ENCODE results near the gene HEYL. TPM values are rescaled to one million over a fixed set of nuclear protein-coding genes. Genes with fewer than 3 reads are reported as not detected.
"Not testable (repeated sequence)": the region's sequence is repeated elsewhere in the genome, so short reads cannot be mapped to it uniquely, and the experiment has no call there.

Gene HEYL
- total RNA-seq, 3 donors from 2014 or later (not counting 1 experiment from before 2014, with no cell fraction given): not detected

GRCh38 chr1:39609618-39610331, 29.7 kb downstream of the HEYL start:
- peak; percentile 80 to 90 (median 83) for ATAC-seq
- H3K4me3 ChIP-seq (ENCODE audit: low read length): no peak overlapping the region
- H3K36me3 ChIP-seq (ENCODE audit: control insufficient read depth, insufficient read depth, low read length): no peaks in the 10 kb centered on the region
- Mint-ChIP-seq H3K4me3 (peak overlapping the region; percentile 35), H3K9me3 (no peaks in the 10 kb centered on the region), H3K4me1 (peaks cover 10% of the 10 kb centered on the region in 2 donors), H3K27me3 (ENCODE audit: low read depth in 2 of 2) (peaks cover 5 to 6% of the 10 kb centered on the region in 2 donors), H3K27ac (no peak overlapping the region), H3K36me3 (no peaks in the 10 kb centered on the region)
- DNase-seq: peak; percentile 65 to 87
- intact Hi-C loops (cut with micrococcal nuclease): no loop called here
- 39% methylated on average over 42 of the region's 42 CpGs for WGBS (ENCODE audit: insufficient coverage)
- H3K27ac ChIP-seq (ENCODE audit: low read length): no peak overlapping the region
- peaks cover 2% of the 10 kb centered on the region for H3K27me3 ChIP-seq (ENCODE audit: control insufficient read depth, insufficient read depth, low read length)
- peaks cover 7% of the 10 kb centered on the region for H3K4me1 ChIP-seq (ENCODE audit: control insufficient read depth, insufficient read depth, low read length)
- no peaks in the 10 kb centered on the region for H3K9me3 ChIP-seq (ENCODE audit: control insufficient read depth, insufficient read depth, low read length)
- TF ChIP-seq, protein P1, sequence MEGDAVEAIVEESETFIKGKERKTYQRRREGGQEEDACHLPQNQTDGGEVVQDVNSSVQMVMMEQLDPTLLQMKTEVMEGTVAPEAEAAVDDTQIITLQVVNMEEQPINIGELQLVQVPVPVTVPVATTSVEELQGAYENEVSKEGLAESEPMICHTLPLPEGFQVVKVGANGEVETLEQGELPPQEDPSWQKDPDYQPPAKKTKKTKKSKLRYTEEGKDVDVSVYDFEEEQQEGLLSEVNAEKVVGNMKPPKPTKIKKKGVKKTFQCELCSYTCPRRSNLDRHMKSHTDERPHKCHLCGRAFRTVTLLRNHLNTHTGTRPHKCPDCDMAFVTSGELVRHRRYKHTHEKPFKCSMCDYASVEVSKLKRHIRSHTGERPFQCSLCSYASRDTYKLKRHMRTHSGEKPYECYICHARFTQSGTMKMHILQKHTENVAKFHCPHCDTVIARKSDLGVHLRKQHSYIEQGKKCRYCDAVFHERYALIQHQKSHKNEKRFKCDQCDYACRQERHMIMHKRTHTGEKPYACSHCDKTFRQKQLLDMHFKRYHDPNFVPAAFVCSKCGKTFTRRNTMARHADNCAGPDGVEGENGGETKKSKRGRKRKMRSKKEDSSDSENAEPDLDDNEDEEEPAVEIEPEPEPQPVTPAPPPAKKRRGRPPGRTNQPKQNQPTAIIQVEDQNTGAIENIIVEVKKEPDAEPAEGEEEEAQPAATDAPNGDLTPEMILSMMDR (IDR thresholded peaks at IDR 0.05): peak; percentile 80

DNA sequence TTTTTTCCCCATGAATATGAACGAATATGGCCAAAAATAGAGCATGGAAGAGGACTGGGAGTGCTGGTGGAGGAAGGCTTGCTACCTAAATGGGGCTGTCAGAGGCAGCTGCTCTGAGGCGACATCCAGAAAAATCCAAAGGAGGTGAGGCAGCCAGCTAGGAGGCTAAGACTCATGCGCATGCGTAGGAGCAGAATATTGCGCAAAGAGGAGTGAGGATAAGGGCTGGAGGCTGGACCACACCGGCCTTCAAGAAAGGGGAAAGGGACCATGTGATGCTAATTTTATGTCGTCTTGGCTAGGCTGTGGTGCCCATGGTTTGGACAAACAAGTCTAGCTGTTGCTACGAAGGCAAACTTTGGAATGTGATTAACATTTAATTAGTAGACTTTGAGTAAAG, 30.5 kb downstream of the HEYL start:
- peaks cover 7% of the 10 kb centered on the region for H3K4me1 ChIP-seq (ENCODE audit: control insufficient read depth, insufficient read depth, low read length)
- TF ChIP-seq, protein P1 (IDR thresholded peaks at IDR 0.05): no peak
- Mint-ChIP-seq H3K27me3 (ENCODE audit: low read depth in 2 of 2) (peaks cover 5 to 6% of the 10 kb centered on the region in 2 donors), H3K9me3 (no peaks in the 10 kb centered on the region), H3K4me1 (peaks cover 10% of the 10 kb centered on the region in 2 donors), H3K4me3 (no peak overlapping the region), H3K27ac (no peak overlapping the region), H3K36me3 (no peaks in the 10 kb centered on the region)
- no peaks in the 10 kb centered on the region for H3K9me3 ChIP-seq (ENCODE audit: control insufficient read depth, insufficient read depth, low read length)
- no peak for DNase-seq
- WGBS (ENCODE audit: insufficient coverage): 88% methylated on average over 8 of the region's 8 CpGs
- intact Hi-C loops (cut with micrococcal nuclease): no loop called here
- H3K27ac ChIP-seq (ENCODE audit: low read length): no peak overlapping the region
- no peak for ATAC-seq
- H3K27me3 ChIP-seq (ENCODE audit: control insufficient read depth, insufficient read depth, low read length): peaks cover 4% of the 10 kb centered on the region
- no peak overlapping the region for H3K4me3 ChIP-seq (ENCODE audit: low read length)
- H3K36me3 ChIP-seq (ENCODE audit: control insufficient read depth, insufficient read depth, low read length): no peaks in the 10 kb centered on the region

DNA sequence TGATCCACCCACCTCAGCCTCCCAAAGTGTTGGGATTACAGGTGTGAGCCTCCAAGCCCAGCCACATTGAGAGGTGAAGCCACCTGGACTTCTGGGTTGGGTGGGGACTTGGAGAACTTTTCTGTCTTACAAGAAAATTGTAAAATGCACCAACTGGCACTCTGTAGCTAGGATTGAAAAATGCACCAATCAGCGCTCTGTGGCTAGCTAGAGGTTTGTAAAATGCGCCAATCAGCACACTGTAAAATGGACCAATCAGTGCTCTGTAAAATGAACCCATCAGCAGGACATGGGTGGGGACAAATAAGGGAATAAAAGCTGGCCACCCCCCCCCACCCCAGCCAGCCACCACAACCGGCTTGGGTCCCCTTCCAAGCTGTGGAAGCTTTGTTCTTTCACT, 35.8 kb downstream of the HEYL start:
- H3K27me3 ChIP-seq (ENCODE audit: control insufficient read depth, insufficient read depth, low read length); H3K4me3 ChIP-seq (ENCODE audit: low read length); H3K36me3 Mint-ChIP-seq; DNase-seq; H3K27ac ChIP-seq (ENCODE audit: low read length); H3K9me3 Mint-ChIP-seq; H3K4me3 Mint-ChIP-seq; ATAC-seq; intact Hi-C loops (cut with micrococcal nuclease); H3K27ac Mint-ChIP-seq; H3K9me3 ChIP-seq (ENCODE audit: control insufficient read depth, insufficient read depth, low read length); H3K36me3 ChIP-seq (ENCODE audit: control insufficient read depth, insufficient read depth, low read length); H3K4me1 ChIP-seq (ENCODE audit: control insufficient read depth, insufficient read depth, low read length); H3K4me1 Mint-ChIP-seq: not testable (repeated sequence)
- peaks cover 6 to 10% of the 10 kb centered on the region in 2 donors for H3K27me3 Mint-ChIP-seq (ENCODE audit: low read depth in 2 of 2)
- WGBS (ENCODE audit: insufficient coverage): 89% methylated on average over 3 of the region's 3 CpGs

- 98% methylated on average over 7 of the region's 8 CpGs for WGBS (ENCODE audit: insufficient coverage)
- H3K27me3 ChIP-seq (ENCODE audit: control insufficient read depth, insufficient read depth, low read length); H3K9me3 Mint-ChIP-seq; H3K4me1 ChIP-seq (ENCODE audit: control insufficient read depth, insufficient read depth, low read length); intact Hi-C loops (cut with micrococcal nuclease); H3K36me3 Mint-ChIP-seq; H3K4me3 Mint-ChIP-seq; H3K9me3 ChIP-seq (ENCODE audit: control insufficient read depth, insufficient read depth, low read length); H3K27ac ChIP-seq (ENCODE audit: low read length); H3K36me3 ChIP-seq (ENCODE audit: control insufficient read depth, insufficient read depth, low read length); ATAC-seq; H3K4me3 ChIP-seq (ENCODE audit: low read length); H3K27ac Mint-ChIP-seq; DNase-seq; H3K4me1 Mint-ChIP-seq: not testable (repeated sequence)
- peaks cover 6 to 10% of the 10 kb centered on the region in 2 donors for H3K27me3 Mint-ChIP-seq (ENCODE audit: low read depth in 2 of 2)
Observed at GRCh38 chr1:39601667-39602255, 37.7 kb downstream of the HEYL start.
